Measurements from ENCODE around the gene CTAGE9.
"Not testable (repeated sequence)": the region's sequence is repeated elsewhere in the genome, so short reads cannot be mapped to it uniquely, and the experiment has no call there.

Gene CTAGE9

DNA sequence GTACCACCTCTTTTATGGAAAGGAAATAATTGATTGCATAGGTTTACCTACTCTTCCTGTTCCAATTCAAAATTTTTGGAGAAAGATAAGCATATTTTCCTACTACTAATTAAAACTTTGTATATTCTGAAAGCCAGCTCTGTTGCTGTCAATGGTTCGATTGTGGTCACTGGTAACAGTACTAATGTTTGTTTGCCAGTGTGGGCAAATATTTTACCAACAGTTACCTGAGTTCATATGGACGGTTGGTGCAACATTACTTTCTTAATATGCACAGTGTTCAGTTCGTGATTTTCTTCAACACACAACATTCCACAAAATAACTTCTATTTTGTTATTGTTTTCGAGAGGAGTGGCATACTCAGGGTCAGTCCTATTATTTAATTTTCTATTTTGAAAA, 17.1 kb upstream of the CTAGE9 start:
- DNase-seq, result no peak

- DNase-seq, result no peak
Measured at GRCh38 chr6:131727467-131727866, 16.6 kb upstream of the CTAGE9 start.

DNA sequence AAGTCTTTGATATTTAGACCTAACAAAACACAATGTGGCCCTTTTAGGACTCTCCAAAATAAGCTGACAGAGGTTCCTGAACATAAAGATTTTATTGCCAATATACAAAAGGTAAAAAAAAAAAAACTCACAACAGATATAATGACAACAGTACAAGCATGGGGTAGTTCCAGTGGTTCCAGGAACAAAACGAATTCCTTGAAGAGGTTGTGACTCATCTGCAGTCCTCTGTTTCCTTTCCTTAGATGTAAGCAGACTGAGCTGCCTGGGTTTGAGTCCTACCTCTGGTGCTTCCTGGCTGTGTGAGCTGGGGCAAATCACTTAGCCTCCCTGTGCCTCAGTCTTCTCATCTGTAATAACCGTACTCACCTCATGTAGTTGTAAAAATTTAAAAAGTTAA, 13.3 kb upstream of the CTAGE9 start:
- DNase-seq, result no peak

GRCh38 chr6:131721161-131721560, 10.3 kb upstream of the CTAGE9 start:
- DNase-seq, result no peak

DNA sequence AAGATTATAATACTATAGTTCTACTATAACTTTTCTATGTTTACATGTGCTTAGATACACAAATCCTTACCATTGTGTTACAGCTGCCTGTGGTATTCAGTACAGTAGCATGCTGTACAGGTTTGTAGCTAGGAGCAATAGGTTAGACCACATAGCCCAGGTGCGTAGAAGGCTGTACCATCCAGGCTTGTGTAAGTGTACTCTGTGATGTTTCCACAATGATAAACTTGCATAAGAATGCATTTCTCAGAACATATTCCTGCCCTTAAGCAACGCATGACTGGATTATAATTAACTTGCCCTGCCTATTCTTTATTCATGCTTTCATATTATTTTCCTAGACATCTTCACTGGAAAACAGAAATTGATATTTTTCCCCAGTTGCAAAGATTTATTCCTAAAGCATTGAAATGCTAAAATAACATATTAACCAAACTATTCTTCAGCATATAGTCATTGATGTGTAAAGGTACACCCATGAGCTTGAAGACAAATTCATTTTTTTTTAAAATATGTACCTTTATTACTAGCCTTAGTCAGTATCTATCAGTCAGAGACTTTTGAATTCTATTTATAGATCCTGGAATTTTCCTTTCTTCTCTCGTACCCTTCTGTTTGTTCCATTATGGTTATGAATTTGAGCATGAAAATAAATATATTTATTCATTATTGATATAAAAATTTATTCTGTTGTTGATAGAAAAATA, 7.2 kb upstream of the CTAGE9 start:
- no peak for DNase-seq

DNA sequence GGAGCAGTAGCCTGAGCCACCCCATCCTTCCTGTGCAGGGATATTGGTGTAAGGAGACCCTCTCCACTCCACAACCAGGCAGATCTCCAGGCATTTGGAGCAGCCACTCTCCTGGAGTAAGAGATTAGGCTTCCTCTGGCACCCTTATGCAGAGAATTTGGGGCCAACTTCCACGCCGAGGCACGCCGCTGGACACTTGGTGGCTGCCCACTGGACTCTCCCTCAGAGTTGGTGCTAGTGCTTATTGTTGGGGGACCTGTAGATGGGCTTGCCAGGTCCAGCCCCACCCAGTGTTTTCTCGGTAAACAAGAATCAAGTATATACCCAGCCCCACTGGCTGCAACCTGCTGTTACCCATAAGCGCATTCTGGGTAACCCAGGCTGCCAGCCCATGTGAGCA, 4.8 kb upstream of the CTAGE9 start:
- DNase-seq, result not testable (repeated sequence)

- not testable (repeated sequence) for DNase-seq
Measured at GRCh38 chr6:131703905-131704304, 6.9 kb downstream of the CTAGE9 start.

DNA sequence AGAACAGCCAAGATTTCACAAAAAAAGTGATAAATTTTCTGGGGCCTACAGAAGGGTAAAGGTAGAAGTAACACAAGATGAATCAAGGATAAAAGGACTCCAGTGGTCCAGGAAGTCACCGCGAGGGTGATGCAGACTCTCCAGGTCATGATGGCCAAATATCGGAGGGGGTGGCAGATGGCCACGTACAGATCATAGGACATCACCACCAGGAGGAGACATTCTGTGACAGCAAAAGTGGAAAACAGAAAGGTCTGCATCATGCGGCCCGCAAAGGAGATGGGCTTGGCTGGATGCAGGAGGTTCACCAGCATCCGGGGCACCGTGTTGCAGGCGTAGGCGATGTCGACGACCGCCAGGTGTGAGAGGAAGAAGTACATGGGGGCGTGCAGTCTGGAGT, 10.0 kb downstream of the CTAGE9 start:
- DNase-seq, result not testable (repeated sequence)

GRCh38 chr6:131696956-131697355, 13.9 kb downstream of the CTAGE9 start:
- DNase-seq, result no peak

DNA sequence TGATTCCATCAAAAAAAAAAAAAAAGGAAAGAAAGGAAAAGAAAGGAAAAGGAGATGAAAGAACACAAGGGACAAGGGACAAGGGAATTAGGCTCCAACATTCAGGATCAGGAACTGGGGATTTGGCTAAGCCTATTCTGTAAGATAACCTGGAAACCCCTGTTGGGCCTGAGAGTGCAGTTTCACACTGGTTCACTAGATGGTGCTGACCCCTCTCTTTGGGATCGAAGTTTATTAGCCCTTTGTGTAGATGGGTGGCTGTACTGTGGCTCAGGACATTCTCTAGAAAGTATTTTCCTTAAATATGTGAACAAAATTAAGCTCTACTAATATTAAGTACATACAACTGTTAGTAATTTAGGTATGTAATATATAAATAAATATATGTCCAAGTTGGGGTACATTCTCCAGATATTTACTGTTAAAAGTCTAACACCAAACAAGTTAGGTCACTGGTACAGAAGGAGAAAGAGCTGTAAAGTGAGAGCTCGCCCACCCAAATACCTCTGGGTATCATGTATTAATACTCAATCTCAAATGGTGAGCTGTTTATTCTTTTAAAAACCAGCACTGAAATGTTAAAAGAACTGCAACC, 15.9 kb downstream of the CTAGE9 start:
- no peak for DNase-seq

DNA sequence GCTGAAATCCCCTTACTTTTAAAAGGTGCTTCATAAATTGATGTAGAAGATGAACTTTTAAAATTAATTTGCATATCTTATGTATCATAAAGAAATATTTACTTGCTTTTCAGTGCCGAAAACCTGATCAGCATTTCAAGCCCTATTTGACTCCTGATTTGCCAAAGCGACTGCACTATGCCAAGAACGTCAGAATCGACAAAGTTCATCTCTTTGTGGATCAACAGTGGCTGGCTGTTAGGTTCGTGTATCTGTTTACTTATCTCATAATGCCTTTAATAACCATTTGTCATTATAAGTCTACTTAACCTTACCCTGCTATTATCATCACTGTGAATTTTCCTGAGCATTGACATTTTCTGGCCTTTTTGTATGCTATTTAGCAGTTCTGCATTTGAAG, 17.4 kb downstream of the CTAGE9 start:
- no peak for DNase-seq

GRCh38 chr6:131692589-131692988, 18.2 kb downstream of the CTAGE9 start:
- no peak for DNase-seq

DNA sequence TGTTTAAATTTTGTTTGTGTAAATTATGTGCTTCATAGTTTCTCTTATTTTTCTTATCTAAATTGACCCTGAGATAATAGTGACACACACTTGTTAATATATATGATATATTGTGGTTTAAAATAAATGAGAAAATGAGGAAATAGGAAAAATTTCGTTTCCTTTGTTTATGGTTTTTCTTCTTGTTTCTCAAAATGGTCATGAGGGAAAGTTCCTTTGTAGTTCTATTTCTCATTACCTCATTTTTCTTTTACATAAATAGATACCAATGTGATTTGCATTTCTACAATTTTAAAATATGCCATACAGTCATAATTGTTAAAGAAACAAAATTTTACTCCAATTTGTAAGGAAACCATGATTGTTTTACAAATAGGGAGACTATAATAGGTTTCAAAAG, 18.8 kb downstream of the CTAGE9 start:
- no peak for DNase-seq

- no peak for DNase-seq
Measured at GRCh38 chr6:131688286-131688685, 22.5 kb downstream of the CTAGE9 start.

- DNase-seq, result no peak
Measured at GRCh38 chr6:131687022-131687421, 23.8 kb downstream of the CTAGE9 start.

- no peak for DNase-seq
Measured at GRCh38 chr6:131685266-131685780, 25.5 kb downstream of the CTAGE9 start.

DNA sequence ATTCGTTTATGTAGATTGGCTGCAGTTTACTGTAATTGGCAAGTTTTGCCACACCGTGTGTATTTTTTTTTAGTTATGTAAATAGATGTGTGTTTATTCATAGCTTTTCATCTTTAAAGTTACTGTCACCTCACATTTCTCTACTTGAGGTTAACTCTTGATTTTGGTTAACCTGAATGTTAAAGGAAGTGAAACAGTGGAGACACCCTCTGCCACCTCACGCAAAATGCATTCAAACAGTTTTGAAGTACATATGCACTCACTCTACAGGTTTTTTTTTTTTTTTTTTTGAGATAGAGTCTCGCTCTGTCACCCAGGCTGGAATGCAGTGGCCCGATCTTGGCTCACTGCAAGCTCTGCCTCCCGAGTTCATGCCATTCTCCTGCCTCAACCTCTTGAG, 27.3 kb downstream of the CTAGE9 start:
- DNase-seq, result no peak

- DNase-seq, result no peak
Measured at GRCh38 chr6:131682442-131682841, 28.4 kb downstream of the CTAGE9 start.

GRCh38 chr6:131681585-131681984, 29.2 kb downstream of the CTAGE9 start:
- no peak for DNase-seq

- DNase-seq, result no peak
Measured at GRCh38 chr6:131680868-131681267, 29.9 kb downstream of the CTAGE9 start.

- DNase-seq, result no peak
Measured at GRCh38 chr6:131678442-131678841, 32.4 kb downstream of the CTAGE9 start.

GRCh38 chr6:131673184-131673583, 37.6 kb downstream of the CTAGE9 start:
- DNase-seq, result no peak

- DNase-seq, result no peak
Measured at GRCh38 chr6:131669891-131670290, 40.9 kb downstream of the CTAGE9 start.

DNA sequence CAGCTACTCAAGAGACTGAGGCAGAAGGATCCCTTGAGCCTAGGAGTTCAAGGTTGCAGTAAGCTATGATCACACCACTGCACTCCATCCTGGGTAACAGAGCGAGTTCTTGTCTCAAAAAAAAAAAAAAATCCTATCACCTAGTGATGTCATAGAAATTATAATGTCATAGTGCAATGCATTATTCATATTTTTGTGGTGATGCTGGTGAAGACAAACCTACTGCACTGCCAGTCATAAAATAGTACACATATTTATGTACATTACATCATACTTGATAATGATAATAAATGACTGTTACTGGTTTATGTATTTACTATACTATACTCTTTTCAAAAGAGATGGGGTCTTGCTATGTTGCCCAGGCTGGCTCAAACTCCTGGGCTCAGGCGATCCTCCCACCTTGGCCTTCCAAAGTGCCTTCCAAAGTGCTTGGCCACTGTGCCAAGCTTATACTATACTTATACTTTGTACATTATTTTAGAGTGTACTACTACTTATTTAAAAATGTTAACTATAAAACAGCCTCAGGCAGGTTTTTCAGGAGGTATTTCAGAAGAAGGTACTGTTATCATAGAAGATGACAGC, 47.1 kb downstream of the CTAGE9 start:
- DNase-seq, result no peak
